GM13977 (cell line): ENCODE results near the gene PCNX2.

Experiments used
- DNase-seq: peaks from one replicate; pipeline ENCODE4 v3.0.0; 2012; ENCODE audit warnings: low spot score
- in situ Hi-C: fragments of 300-500 bp; cut with MboI; formaldehyde crosslinking; loops from one replicate; pipeline ENCODE4 v1.12.0; 2022; ENCODE audit warnings: low sequenced_read_pairs, low pct_unique_long_range_greater_than_20kb, mixed read lengths, inconsistent platforms; ENCODE audit not compliant: unreplicated experiment
- TF ChIP-seq, protein P1 (sequence below): IDR thresholded peaks from 2 replicates; pipeline ENCODE4 v1.5.1; 2012; ENCODE audit warnings: mild to moderate bottlenecking, control low read depth; ENCODE audit not compliant: insufficient read depth; ENCODE audit errors: extremely low read depth, missing control alignments

PCNX2 gene

GRCh38 chr1:233097959-233098580 is 197.5 kb downstream of the PCNX2 start:
- DNase-seq, result no peak
- TF ChIP-seq, protein P1, sequence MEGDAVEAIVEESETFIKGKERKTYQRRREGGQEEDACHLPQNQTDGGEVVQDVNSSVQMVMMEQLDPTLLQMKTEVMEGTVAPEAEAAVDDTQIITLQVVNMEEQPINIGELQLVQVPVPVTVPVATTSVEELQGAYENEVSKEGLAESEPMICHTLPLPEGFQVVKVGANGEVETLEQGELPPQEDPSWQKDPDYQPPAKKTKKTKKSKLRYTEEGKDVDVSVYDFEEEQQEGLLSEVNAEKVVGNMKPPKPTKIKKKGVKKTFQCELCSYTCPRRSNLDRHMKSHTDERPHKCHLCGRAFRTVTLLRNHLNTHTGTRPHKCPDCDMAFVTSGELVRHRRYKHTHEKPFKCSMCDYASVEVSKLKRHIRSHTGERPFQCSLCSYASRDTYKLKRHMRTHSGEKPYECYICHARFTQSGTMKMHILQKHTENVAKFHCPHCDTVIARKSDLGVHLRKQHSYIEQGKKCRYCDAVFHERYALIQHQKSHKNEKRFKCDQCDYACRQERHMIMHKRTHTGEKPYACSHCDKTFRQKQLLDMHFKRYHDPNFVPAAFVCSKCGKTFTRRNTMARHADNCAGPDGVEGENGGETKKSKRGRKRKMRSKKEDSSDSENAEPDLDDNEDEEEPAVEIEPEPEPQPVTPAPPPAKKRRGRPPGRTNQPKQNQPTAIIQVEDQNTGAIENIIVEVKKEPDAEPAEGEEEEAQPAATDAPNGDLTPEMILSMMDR, result no peak
- in situ Hi-C loops, result no loop called here

DNA sequence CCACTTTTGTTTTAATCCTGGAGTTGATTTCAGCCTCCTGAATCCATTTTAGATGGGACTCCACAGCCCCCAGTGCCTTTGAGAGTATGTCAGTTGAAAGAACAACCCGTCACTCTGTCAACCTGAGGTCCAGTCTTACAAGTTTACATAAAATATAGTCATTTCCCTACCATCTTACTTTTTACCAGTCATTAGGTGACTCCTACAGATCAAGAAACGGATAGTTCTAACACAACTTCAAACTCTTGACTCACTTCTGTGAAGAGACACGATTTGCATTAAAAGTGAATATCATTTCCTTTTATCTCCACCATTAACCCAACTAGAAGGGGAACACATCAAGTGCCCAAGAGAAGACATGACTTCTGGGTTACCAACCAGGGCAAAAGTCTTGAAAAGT is 198.0 kb downstream of the PCNX2 start:
- DNase-seq, result no peak
- TF ChIP-seq, protein P1, result no peak
- in situ Hi-C loops, result no loop called here

DNA sequence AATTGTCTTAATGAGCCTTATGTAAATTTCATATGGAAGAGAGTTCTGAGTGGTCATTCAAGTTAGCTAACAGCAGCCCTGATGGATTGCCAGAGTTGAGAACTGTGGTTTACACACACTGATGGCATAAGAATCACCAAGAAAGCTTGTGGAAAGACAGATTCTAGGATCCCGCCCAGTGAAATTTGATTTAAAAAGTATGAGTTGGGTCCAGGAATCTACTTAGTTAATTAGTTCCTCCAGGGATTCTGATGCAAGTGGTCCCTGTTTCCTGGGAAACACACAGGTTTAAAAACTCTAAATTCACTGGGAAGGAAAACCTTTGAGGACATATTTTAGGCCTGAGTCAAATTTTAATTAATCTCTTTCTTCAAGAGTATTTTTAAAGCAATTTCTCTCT is 200.8 kb downstream of the PCNX2 start:
- TF ChIP-seq, protein P1, result no peak
- DNase-seq, result no peak

DNA sequence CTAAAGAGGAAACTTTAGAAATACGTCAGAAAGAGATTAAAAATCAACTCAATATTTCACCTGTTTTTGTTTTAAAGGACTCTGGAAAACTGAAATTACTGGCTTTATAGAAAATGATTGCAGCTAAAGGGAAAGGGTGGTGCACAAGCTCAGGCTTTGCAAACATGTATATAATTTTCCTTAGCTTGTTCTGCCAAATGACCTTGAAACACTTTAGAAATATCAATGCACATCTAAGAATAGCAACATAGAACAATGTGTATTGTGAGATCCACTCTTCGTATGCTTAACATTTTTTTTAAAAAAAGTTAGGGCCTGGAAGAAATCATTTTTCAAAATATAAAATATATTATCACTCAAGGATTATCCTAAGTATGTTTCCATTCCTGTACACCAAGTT is 201.3 kb downstream of the PCNX2 start:
- no peak for DNase-seq
- in situ Hi-C loops, result no loop called here
- TF ChIP-seq, protein P1, result no peak

More for the DNA sequence above, 200.8 kb downstream of the PCNX2 start:
- in situ Hi-C loops, result no loop called here

- TF ChIP-seq, protein P1, result no peak
- in situ Hi-C loops, result no loop called here
- DNase-seq, result no peak
Measured at GRCh38 chr1:233090746-233091494, 204.6 kb downstream of the PCNX2 start.

DNA sequence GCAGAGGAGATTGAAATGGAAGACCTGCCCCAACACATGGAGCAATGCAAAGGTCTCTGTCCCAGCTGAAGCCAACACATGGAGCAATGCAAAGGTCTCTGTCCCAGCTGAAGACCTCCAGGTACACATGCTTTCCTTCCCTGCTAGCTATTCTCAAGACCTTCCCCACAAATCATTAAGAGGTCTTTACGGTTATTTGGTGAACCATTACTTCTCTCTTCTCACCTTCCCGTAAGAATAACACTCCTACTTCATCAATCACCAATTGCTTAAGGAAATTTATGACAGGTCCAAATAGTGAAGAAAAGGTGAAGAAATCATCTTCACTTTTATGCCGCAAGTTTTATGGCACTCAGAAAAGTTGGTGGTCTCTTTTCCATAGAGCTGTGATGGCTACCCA is 206.3 kb downstream of the PCNX2 start:
- in situ Hi-C loops, result no loop called here
- TF ChIP-seq, protein P1, result no peak
- DNase-seq, result no peak
